ENCODE measurements around the gene CST11.

- TF ChIP-seq CTCF (IDR thresholded peaks at IDR 0.05) (no peak), POLR2AphosphoS5 (IDR thresholded peaks at IDR 0.05) (no peak), POLR2A (IDR thresholded peaks at IDR 0.05) (no peak), EP300 (IDR thresholded peaks at IDR 0.05; ENCODE audit: low read depth) (no peak)
These were observed 16.0 kb downstream of the CST11 start for GRCh38 chr20:23436681-23437080.
